Activated CD8-positive, alpha-beta memory T cell treated with anti-CD3 and anti-CD28 coated beads, Interleukin-2, amount 50 U/mL, for 48 hours (primary cell): Measurements from ENCODE around the gene CDC34.
A peak's percentile ranks its signal among the peaks of the same experiment; 100 is the strongest.
"Not testable (repeated sequence)": the region's sequence is repeated elsewhere in the genome, so short reads cannot be mapped to it uniquely, and the experiment has no call there.

Experiments
- DNase-seq: peaks from one replicate; pipeline ENCODE4 v3.0.0-alpha.2; 2020

The CDC34 gene

GRCh38 chr19:574658-575526 is 43.3 kb downstream of the CDC34 start:
- no peak for DNase-seq

GRCh38 chr19:575527-576506 is 44.3 kb downstream of the CDC34 start:
- no peak for DNase-seq

- DNase-seq: no peak
Observed at GRCh38 chr19:576768-577438, 45.3 kb downstream of the CDC34 start.

- no peak for DNase-seq
Observed at GRCh38 chr19:577439-578392, 46.2 kb downstream of the CDC34 start.

- DNase-seq: no peak
Observed at GRCh38 chr19:579111-579841, 47.7 kb downstream of the CDC34 start.

- no peak for DNase-seq
Observed at GRCh38 chr19:579842-580155, 48.2 kb downstream of the CDC34 start.

GRCh38 chr19:580274-580835 is 48.8 kb downstream of the CDC34 start:
- no peak for DNase-seq

GRCh38 chr19:581399-582111 is 50.0 kb downstream of the CDC34 start:
- no peak for DNase-seq

GRCh38 chr19:582497-583197 is 51.1 kb downstream of the CDC34 start:
- DNase-seq: no peak

- DNase-seq: no peak
Observed at GRCh38 chr19:583198-583967, 51.8 kb downstream of the CDC34 start.

- no peak for DNase-seq
Observed at GRCh38 chr19:583968-584239, 52.3 kb downstream of the CDC34 start.

- peak; percentile 89 for DNase-seq
Observed at GRCh38 chr19:584240-585001, 52.9 kb downstream of the CDC34 start.

GRCh38 chr19:585146-585545 is 53.6 kb downstream of the CDC34 start:
- DNase-seq: not testable (repeated sequence)

GRCh38 chr19:585551-586110 is 54.1 kb downstream of the CDC34 start:
- DNase-seq: no peak

GRCh38 chr19:588093-588740 is 56.7 kb downstream of the CDC34 start:
- DNase-seq: peak; percentile 83

GRCh38 chr19:588741-589692 is 57.5 kb downstream of the CDC34 start:
- no peak for DNase-seq
